Hepatic stellate cell (primary cell): ENCODE measurements around the gene TICRR.
A peak's percentile ranks its signal among the peaks of the same experiment; 100 is the strongest.
"Not testable (repeated sequence)": the region's sequence is repeated elsewhere in the genome, so short reads cannot be mapped to it uniquely, and the experiment has no call there.

Experiments
- DNase-seq: peaks from one replicate; pipeline ENCODE4 v3.0.0; 2011; ENCODE audit warnings: low spot score

TICRR gene, protein sequence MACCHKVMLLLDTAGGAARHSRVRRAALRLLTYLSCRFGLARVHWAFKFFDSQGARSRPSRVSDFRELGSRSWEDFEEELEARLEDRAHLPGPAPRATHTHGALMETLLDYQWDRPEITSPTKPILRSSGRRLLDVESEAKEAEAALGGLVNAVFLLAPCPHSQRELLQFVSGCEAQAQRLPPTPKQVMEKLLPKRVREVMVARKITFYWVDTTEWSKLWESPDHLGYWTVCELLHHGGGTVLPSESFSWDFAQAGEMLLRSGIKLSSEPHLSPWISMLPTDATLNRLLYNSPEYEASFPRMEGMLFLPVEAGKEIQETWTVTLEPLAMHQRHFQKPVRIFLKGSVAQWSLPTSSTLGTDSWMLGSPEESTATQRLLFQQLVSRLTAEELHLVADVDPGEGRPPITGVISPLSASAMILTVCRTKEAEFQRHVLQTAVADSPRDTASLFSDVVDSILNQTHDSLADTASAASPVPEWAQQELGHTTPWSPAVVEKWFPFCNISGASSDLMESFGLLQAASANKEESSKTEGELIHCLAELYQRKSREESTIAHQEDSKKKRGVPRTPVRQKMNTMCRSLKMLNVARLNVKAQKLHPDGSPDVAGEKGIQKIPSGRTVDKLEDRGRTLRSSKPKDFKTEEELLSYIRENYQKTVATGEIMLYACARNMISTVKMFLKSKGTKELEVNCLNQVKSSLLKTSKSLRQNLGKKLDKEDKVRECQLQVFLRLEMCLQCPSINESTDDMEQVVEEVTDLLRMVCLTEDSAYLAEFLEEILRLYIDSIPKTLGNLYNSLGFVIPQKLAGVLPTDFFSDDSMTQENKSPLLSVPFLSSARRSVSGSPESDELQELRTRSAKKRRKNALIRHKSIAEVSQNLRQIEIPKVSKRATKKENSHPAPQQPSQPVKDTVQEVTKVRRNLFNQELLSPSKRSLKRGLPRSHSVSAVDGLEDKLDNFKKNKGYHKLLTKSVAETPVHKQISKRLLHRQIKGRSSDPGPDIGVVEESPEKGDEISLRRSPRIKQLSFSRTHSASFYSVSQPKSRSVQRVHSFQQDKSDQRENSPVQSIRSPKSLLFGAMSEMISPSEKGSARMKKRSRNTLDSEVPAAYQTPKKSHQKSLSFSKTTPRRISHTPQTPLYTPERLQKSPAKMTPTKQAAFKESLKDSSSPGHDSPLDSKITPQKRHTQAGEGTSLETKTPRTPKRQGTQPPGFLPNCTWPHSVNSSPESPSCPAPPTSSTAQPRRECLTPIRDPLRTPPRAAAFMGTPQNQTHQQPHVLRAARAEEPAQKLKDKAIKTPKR (N-terminal part only)

DNA sequence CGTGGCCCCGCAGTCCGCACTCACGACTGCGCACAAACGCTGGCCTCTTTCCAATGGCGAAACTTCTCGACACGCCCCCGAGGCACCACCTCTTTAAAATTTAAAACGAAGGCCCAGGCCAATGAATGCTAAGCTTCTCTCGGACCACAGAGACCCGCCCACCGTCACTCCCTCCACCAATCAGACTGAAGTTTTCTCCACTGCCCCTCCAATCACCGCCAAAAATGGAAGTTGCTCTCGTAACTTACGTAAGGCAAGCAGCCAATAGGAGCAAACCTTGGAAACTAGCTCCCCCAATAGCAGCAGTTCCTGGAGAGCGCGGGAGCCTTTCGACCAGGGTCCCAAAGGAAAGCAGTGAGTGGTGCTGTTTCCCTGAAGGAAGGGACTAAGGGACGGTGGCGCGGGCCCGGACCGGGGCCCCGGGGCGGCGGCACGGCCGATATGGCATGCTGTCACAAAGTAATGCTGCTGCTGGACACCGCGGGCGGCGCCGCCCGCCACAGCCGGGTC, at the start of gene TICRR:
Gene TICRR, plus strand, starts transcription at position 324 of the 510 bp plus-strand sequence. Its CDS starts 118 bp downstream, at position 442.
- DNase-seq: peak; percentile 97

DNA sequence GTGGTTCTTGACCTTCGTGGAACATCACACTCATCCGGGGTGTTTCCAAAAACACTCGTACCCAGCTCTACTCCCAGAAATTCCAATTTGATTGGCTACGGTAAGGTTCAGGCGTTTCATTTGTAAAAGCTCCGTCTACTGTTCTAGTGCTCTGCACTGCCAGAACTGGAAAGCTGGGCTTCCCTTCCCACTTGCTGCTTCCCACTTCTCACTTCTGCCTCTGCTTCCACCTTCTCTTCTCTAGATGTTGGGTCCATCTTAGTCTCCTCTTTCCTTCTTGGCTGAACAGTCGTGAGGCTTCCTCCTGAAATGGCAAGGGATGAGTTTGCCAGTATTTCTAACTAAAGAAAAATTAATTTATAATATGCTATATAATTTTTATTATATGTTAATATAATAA, 49.1 kb upstream of the TICRR start:
- DNase-seq: no peak

DNA sequence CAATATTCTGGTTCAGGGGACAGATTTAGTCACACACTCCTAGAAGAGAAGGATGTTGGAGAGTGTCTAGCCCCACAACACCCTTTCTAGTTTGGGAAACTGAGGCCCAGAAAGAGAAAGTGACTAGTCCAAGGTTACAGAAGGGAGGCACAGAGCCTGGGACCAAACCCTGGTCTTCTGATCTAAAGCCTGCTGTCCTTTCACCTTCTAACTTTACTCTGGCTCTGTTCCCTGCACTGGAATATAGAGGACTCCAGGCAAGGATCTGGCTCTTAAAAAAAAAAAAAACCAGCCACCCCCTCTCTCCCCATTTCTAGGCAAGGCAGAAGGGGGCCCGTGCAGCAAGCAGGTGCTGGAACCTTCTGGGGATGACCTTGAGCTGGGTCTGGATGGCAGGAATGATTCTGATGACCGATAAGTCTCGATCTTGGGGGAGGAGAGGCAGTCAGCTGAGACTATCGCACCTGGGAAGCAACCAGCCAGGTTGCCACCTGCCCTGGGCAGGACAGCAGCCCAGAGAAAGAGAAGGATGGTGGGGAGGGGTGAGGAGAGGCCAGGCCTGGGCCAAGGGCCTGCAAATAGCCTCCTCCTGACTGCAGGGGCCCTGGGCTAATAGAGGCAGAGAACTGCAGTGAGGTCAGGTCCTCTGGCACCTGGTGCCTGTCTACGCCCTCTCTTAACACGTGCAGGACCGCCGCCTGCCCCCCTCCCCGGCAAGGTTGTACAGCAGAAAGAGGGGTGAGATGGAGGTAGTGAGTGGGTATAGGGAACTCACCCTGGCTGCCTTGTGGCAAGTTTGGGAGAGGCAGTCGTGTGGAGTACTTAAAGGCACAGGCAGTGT, 48.4 kb upstream of the TICRR start:
- DNase-seq: no peak

DNA sequence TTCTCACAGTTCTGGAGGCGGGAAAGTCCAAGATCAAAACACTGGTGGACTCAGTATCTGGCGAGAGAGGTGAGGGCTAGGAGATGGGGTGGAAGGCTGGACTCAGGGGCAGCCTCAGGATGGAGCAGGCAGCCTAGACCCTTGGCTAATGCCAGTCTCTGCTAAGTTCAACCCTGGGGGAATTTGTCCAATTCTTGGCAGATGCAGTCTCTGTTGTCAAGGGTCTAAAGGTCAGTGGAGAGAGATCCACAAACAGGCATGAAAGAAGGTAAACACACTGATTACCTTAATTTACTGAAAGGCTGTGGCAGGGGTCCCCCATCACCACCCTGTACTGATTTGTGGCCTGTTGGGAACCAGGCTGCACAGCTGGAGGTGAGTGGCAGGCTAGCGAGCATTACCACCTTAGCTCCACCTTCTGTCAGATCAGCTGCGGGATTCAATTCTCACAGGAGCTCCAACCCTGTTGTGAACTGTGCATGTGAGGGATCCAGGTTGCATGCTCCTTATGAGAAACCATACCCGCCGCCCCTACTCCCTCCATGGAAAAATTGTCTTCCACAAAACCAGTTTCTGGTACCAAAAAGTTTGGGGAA, 46.4 kb upstream of the TICRR start:
- DNase-seq: no peak

DNA sequence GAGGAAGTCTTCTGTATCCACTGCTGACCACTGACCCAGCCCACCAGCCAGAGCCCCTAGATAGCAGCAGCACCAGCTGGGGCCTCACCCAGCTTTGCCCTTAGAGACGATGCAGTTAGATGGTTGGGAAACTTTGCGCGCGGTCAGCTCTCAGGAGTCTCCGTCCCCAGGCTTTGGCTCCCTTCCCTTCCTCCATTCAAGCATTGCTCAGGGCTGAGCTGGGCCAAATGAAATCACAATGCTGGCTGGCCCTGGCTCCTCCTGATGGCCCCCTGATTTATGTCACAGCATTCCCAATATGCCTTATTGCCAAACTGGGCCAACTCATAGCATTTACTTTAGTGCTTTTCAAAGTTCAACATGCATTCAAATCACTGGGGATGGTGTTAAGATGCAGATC, 44.3 kb upstream of the TICRR start:
- DNase-seq: no peak

DNA sequence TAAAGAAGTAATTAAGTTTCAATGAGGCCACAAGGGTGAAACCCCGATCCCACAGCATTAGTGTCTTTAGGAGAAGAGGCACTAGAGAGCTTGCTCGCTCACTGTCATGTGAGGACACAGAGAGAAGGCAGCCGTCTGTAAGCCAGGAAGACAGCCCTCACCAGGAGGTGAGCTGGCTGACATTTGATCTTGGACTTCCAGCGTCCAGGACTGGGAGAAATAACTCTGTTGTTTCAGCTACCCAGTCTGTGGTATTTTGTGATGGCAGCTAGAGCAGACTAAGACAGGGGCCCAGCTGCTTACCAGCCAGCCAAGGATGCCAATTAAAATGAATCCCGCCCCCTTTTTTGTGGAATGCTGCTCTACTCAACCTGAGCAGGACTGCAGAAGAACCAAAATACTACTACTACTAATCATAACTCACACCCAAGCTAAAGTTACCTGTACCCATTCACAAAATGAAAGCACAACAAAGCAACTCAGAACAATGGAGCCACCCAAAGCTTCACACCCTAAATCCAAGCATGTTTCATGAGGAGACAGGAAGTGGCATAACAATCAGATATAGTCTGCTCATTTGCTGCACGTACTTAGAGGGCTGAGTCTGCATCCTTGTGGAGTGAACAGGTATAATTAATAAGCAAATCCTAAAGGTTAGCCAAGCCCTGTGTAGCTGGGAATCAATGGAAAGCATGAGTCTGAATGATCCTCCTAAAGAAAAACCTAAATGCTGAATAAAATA, 43.3 kb upstream of the TICRR start:
- no peak for DNase-seq

DNA sequence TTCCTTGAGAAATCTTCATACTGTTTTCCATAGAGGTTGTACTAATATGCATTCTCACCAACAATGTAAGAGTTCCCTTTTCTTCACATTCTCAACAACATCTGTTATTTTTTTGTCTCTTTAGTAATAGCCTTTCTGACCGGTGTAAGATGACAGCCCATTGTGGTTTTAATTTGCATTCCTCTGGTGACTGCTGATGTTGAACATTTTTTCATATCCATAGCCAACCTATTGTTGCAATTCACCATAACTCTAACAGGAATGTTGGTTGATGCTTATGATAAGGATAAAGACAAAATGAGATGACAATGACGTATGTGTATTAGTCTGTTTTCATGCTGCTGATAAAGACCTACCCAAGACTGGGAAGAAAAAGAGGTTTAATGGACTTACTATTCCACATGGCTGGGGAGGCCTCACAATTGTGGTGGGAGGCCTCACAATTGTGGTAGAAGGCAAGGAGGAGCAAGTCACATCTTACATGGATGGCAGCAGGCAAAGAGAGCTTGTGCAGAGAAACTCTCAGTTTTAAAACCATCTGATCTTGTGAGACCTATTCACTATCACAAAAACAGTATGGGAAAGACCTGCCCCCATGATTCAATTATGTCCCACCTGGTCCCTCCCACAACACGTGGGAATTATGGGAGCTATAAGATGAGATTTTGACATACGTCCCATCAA, 41.3 kb upstream of the TICRR start:
- DNase-seq: no peak

DNA sequence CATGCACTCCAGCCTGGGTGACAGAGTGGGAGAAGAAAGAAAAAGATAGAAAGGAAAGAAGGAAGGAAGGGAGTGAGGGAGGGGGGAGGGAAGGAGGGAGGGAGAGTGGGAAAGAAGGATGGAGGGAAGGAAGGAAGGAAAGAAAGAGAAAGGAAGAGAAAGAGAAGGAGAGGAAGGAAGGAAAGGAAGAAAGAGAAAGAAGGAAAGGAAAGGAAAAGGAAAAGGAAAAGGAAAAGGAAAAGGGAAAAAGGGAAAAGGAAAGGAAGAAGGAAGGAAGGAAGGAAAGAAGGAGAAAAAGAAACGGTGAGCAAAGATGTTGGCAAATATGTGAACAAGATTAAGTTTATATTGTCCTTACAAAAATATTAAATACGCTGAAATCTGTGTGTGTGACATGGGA, 36.2 kb upstream of the TICRR start:
- no peak for DNase-seq

DNA sequence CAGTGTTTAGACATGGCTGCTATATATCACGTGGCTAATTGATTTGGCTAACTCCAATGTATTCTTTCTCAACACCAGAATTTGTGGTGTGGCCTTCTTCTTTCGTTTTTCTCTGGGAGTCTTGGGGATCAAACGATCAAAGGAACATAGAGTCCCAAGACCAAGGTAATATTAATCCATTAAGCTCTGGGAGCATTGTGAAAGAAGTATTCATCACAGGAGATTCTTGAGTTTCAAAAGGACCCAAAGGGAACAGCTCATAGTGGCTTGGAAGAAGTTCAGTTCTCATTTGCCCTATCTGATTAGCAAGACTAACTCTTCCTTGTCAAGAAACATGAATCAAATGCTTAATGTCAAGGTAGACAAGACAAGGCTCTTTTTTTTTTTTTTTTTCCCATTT, 32.9 kb upstream of the TICRR start:
- no peak for DNase-seq

DNA sequence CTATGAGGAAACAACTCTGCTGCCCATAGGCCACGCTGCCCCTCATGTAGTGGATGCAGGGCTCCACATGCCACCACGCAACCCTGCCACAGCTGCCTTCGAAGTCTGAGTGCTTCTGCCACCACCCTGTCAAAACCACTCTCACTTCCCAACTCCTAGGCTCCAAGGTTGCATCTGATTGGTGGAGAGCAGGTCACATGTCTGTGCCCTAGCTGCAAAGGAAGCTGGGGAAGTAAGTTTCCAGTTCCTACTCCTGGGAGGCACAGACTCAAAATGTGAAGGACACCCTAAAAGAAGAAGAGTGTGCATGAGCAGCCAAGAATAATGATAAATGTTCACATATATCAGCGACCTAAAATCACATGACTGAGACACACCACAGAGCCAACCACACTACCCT, 31.9 kb upstream of the TICRR start:
- DNase-seq: no peak

DNA sequence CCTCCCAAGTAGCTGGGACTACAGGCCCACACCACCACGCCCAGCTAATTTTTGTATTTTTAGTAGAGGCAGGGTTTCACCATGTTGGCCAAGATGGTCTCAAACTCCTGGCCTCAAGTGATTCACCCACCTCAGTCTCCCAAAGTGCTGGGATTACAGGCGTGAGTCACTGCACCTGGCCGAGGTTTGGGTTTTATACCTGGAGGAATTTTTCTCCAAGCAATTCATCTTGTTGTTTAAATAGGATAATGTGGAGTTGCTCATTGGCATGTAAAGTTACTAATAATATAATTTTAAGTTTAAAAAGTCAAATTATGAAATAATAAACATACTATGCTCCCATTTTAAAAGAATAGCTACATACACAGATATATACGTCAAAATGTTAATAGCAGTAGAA, 26.1 kb upstream of the TICRR start:
- DNase-seq: not testable (repeated sequence)

DNA sequence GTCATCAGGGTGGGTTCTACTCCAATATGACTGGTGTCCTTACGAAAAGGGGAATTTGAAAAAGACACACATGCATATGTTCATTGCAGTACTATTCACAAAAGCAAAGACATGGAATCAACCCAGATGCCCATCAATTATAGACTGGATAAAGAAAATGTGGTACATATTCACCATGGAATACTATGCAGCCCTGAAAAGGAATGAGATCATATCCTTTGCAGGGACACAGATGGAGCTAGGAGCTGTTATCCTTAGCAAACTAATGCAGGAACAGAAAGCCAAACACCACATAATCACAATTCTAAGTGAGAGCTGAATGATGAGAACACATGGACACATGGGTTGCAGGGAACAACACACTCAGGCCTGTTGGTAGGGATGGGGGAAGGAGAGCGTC, 24.8 kb upstream of the TICRR start:
- no peak for DNase-seq

DNA sequence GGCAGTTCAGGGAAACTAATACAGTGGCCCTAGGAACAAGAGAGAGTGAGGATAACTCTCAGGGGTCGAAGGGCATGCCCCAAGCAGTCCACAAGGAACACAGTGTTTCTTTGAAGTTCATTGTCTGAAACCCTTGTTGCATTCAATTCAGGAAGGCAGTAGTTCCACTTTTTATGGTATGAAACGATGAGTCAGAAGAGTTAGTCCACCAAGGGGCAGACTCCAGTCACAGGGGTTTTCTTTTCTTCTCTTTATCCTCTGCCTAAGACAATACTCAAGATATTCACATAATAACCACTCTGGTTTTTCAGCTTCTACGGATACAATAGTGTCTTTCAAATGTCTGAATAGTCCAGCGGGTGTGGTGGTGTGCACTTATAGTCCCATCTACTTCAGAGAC, 23.7 kb upstream of the TICRR start:
- no peak for DNase-seq

DNA sequence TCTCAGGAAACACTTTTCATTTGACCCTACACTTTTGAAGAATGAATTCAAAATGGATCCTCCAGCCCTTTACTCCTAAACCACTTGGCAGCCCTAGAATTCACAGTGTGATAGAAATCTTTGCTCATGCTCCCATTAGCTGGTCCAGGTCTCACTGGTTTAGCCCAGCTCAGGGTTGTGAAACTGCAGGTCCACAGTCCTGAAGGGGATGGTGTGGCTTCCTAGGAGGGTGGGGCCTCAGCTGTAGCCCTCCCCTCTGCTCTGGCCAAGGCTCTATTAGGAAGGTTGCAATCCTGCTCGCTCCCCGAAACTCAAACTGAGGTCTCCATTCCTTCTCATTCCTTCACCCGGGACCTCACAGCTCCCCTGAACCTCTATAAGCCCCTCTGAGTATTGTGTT, 21.6 kb upstream of the TICRR start:
- no peak for DNase-seq

DNA sequence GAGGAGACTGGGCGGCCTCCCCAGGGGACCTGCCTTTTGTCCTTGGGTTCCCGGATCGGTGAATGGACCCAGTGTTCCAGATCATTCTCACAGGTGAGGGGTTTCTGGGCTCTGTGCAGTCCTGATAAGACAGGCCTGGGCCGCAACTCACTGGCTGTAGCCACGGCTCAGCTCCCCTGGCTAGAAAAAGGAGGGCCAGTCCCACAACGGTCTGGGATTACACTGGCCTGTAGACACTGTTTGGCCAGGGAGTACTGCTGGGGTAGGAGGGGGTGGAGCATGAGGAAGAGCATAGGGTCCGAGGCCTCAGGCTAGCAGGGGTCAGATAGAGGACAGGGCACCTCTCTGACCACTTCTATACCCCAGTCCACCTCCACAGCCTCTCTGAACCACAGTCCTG, 21.0 kb upstream of the TICRR start:
- no peak for DNase-seq

DNA sequence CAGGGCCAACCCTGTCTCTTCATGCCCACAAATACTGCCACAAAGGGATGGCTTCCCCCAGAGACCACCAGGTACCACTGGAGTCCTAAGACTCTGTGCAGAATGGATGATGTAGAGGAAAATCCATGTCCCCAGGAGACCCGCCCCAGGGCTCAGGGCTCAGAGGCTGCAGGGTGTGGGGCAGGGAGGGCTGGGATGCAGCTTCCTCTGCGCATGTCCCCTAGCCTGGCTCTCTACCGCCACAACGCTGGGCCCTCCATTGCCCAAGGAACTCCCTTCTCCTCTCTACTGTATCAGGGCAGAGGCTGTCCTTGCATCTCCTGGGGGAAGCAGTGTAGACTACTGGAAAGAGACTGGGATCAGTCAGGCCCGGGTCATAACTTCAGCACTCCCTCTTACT, 19.5 kb upstream of the TICRR start:
- no peak for DNase-seq

DNA sequence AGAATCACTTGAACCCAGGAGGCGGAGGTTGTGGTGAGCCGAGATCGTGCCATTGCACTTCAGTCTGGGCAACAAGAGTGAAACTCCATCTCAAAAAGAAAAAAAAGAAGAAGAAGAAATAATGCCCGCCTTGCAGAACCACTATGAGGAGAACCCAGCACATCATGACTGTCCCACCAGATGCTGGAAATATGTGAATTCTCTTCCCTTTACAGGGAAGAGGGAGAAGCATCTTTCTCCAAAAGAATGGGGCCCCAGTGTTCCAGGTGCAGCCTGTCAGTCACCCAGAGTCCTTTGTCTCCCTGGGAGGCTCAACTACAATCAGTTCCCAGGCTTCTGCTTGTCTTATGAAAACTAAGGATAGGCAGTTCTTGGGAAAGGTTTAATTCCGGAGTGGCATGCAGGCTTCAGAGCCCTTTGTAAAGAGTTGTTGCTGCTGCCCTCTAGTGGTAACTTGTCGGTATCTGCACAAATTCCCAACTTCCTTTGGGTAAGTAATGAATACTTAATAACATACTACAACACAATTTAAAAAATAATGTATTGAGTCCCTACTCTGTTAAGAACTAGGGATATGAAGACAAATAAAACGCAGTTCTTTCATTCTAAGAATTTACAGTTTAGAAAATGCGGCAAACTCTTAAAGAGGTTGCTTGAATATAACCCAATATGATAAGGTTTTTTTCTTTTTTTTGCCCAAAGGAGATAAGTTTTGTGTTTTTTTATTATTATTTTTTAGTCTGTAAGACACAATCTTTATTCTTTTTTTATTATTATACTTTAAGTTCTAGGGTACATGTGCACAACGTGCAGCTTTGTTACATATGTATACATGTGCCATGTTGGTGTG, 18.6 kb upstream of the TICRR start:
- peak; percentile 55 for DNase-seq

DNA sequence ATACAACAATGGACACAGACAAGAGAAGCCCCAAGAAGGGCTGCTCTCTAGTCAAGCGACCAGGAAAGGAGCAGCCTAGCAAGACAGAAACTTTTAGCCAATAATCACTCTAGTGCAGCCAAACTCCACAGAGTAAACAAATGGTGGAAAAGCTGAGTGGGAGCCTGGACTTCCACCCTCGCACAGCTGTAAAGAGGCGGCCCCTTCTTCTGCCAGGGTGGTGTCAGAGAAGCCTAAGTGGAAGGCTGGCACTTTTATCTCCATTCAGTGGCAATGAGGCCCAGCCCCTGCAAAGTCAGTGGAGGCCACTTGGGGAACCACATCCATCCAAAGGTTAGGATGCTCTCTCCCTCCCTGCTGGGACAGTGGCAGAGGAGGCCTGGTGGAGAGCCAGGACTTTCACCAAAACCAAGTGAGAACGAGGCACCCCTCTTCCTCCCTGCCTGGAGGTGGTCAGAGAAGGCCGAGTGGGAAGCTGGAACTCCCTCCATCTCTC, 15.5 kb upstream of the TICRR start:
- no peak for DNase-seq
